HepG2 (cell line): ENCODE data around the gene ATE1. TPM values are rescaled to one million over a fixed set of nuclear protein-coding genes. Genes with fewer than 3 reads are reported as not detected.

Source experiments
- FOXP1 ChIP-seq, 2 experiments: fragments of 450-650 bp in 1 of 2; IDR thresholded peaks; 2 replicates each; pipeline ENCODE4 v1.6.1; 2017 to 2018; ENCODE audit warnings: antibody characterized with exemption in 1 of 2
- HHEX ChIP-seq: IDR thresholded peaks from 2 replicates; pipeline ENCODE4 v1.6.1; 2016; ENCODE audit warnings: control low read depth
- HNRNPL ChIP-seq: fragments of 200-400 bp; formaldehyde crosslinking; IDR thresholded peaks from 2 replicates; pipeline ENCODE4 v1.6.1; 2017; ENCODE audit warnings: mild to moderate bottlenecking, low read depth, low read length
- HNRNPUL1 ChIP-seq: fragments of 200-400 bp; formaldehyde crosslinking; IDR thresholded peaks from 2 replicates; pipeline ENCODE4 v1.6.1; 2017; ENCODE audit warnings: low read depth, mild to moderate bottlenecking, low read length, moderate library complexity
- HOXD1 ChIP-seq: sonication (generic); formaldehyde crosslinking; IDR thresholded peaks from 2 replicates; pipeline ENCODE4 v1.5.0; 2020; ENCODE audit warnings: missing genetic modification reagents
- MEIS1 ChIP-seq: sonication (generic); formaldehyde crosslinking; IDR thresholded peaks from 2 replicates; pipeline ENCODE4 v1.9.0; 2021; ENCODE audit warnings: mild to moderate bottlenecking, missing genetic modification reagents, moderate library complexity, borderline replicate concordance
- NBN ChIP-seq: fragments of 450-650 bp; conservative IDR thresholded peaks from 2 replicates; pipeline ENCODE4 v1.6.1; 2017
- NR2C2 ChIP-seq: sonication (generic); formaldehyde crosslinking; IDR thresholded peaks from 2 replicates; pipeline ENCODE4 v1.4.0; 2020; ENCODE audit warnings: missing genetic modification reagents, mild to moderate bottlenecking, moderate library complexity, borderline replicate concordance
- PAX8 ChIP-seq: sonication (generic); formaldehyde crosslinking; IDR thresholded peaks from 2 replicates; pipeline ENCODE4 v1.8.0; 2022; ENCODE audit warnings: mild to moderate bottlenecking, missing genetic modification reagents, borderline replicate concordance
- SKI ChIP-seq: fragments of 450-650 bp; IDR thresholded peaks from one replicate; pipeline ENCODE4 v1.6.1; 2018; ENCODE audit warnings: mild to moderate bottlenecking; ENCODE audit not compliant: partially characterized antibody
- TCF12 ChIP-seq, 2 experiments: fragments of 450-650 bp in 1 of 2; sonication (generic) in 1 of 2; formaldehyde crosslinking in 1 of 2; IDR thresholded peaks; 2 replicates each; pipeline versions ENCODE4 v1.6.1 to v1.8.0; 2017 to 2022; ENCODE audit warnings: antibody characterized with exemption in 1 of 2, mild to moderate bottlenecking in 1 of 2, missing genetic modification reagents in 1 of 2, moderate library complexity in 1 of 2
- ZBTB38 ChIP-seq: sonication (generic); formaldehyde crosslinking; IDR thresholded peaks from 2 replicates; pipeline ENCODE4 v1.5.1; 2020; ENCODE audit warnings: mild to moderate bottlenecking, missing genetic modification reagents
- ZFP62 ChIP-seq: sonication (generic); formaldehyde crosslinking; IDR thresholded peaks from 2 replicates; pipeline ENCODE4 v1.4.0; 2020; ENCODE audit warnings: missing genetic modification reagents
- ZFP91 ChIP-seq: sonication (generic); formaldehyde crosslinking; IDR thresholded peaks from 2 replicates; pipeline ENCODE4 v1.9.0; 2022; ENCODE audit warnings: missing genetic modification reagents, mild to moderate bottlenecking, borderline replicate concordance
- ZNF12 ChIP-seq: sonication (generic); formaldehyde crosslinking; IDR thresholded peaks from 2 replicates; pipeline ENCODE4 v1.5.0; 2020; ENCODE audit warnings: missing genetic modification reagents
- ZNF329 ChIP-seq: sonication (generic); formaldehyde crosslinking; IDR thresholded peaks from 2 replicates; pipeline ENCODE4 v1.9.0; 2021; ENCODE audit warnings: low read depth, mild to moderate bottlenecking, missing genetic modification reagents
- ZNF337 ChIP-seq: sonication (generic); formaldehyde crosslinking; IDR thresholded peaks from 2 replicates; pipeline ENCODE4 v1.5.1; 2020; ENCODE audit warnings: missing genetic modification reagents, low read depth, mild to moderate bottlenecking, borderline replicate concordance
- ZNF484 ChIP-seq: sonication (generic); formaldehyde crosslinking; IDR thresholded peaks from 2 replicates; pipeline ENCODE4 v1.5.1; 2020; ENCODE audit warnings: mild to moderate bottlenecking, low read depth, missing genetic modification reagents, borderline replicate concordance
- ZNF547 ChIP-seq: sonication (generic); formaldehyde crosslinking; IDR thresholded peaks from 2 replicates; pipeline ENCODE4 v1.5.1; 2020; ENCODE audit warnings: mild to moderate bottlenecking, missing genetic modification reagents
- ZNF615 ChIP-seq: sonication (generic); formaldehyde crosslinking; IDR thresholded peaks from 2 replicates; pipeline ENCODE4 v1.5.0; 2020; ENCODE audit warnings: mild to moderate bottlenecking, missing genetic modification reagents, borderline replicate concordance
- polyA plus RNA-seq, 8 experiments: library from polyadenylated mRNA; depleted of rRNA in 3 of 8; stranded (reverse) in 7 of 8; unstranded in 1 of 8; fragments of >200 nt; fragmentation: Illumina TruSeq in 4 of 8; extraction: Trizol in 4 of 8; gene quantifications; 2 replicates each; pipeline versions ENCODE4 v1.2.1 to v1.2.3, GENCODE V29; 2011 to 2016; ENCODE audit warnings: low read depth in 4 of 8, missing spikeins in 1 of 8, mixed read lengths in 1 of 8; ENCODE audit not compliant: insufficient read depth in 1 of 8
- total RNA-seq, 5 experiments: library from RNA; depleted of rRNA; stranded (reverse); fragments of >200 nt; fragmentation: Illumina TruSeq; extraction: Trizol; gene quantifications; 2 replicates each; pipeline ENCODE4 v1.2.3, GENCODE V29; 2016; ENCODE audit warnings: low read depth in 1 of 5
- TF ChIP-seq, protein P1 (sequence below): IDR thresholded peaks from 2 replicates; pipeline ENCODE4 v1.6.1; 2018; ENCODE audit warnings: missing genetic modification reagents
- TF ChIP-seq, protein P2 (sequence below): sonication (generic); formaldehyde crosslinking; IDR thresholded peaks from 2 replicates; pipeline ENCODE4 v1.5.0; 2020; ENCODE audit warnings: missing genetic modification reagents
- TF ChIP-seq, protein P3 (sequence below): sonication (generic); formaldehyde crosslinking; IDR thresholded peaks from 2 replicates; pipeline ENCODE4 v1.4.0; 2020; ENCODE audit warnings: missing genetic modification reagents, borderline replicate concordance

Gene ATE1
- total and polyA plus RNA-seq, 2 of the 13 experiments (the other 11 are each of a cell fraction or from before 2014, with no cell fraction given) = 17.5 to 42.2 TPM

DNA sequence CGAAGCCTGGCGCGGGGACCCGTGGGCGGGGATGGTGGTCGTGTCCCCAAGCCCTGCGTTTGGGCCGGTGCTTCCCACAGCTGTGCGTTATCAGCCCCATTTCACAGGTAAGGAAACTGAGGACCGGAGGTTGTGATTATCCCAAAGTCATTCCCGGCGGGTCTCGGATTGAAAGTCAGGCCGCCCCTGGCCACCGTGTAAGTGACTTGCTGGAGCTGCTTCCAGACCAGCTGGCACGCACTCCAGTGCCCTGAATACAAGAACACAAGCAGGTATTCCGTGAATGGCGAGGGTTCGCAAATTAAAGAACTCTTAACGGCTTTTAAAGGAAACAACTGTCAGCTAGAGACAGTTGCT is 675 bp upstream of the ATE1 start (continued):
- no peak for TF ChIP-seq ZNF484 (CRISPR knock-in tag)
- TF ChIP-seq ZBTB38 = no peak
- no peak for TF ChIP-seq ZNF337
- no peak for TF ChIP-seq NR2C2 (CRISPR knock-in tag)
- TF ChIP-seq ZFP91 = 0 out of 2 replicates have a peak, but pooled peaks have one; percentile 6
- no peak for TF ChIP-seq ZNF329 (CRISPR knock-in tag)
- TF ChIP-seq, protein P1, sequence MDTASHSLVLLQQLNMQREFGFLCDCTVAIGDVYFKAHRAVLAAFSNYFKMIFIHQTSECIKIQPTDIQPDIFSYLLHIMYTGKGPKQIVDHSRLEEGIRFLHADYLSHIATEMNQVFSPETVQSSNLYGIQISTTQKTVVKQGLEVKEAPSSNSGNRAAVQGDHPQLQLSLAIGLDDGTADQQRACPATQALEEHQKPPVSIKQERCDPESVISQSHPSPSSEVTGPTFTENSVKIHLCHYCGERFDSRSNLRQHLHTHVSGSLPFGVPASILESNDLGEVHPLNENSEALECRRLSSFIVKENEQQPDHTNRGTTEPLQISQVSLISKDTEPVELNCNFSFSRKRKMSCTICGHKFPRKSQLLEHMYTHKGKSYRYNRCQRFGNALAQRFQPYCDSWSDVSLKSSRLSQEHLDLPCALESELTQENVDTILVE (CRISPR knock-in tag) = no peak
- TF ChIP-seq, protein P2, sequence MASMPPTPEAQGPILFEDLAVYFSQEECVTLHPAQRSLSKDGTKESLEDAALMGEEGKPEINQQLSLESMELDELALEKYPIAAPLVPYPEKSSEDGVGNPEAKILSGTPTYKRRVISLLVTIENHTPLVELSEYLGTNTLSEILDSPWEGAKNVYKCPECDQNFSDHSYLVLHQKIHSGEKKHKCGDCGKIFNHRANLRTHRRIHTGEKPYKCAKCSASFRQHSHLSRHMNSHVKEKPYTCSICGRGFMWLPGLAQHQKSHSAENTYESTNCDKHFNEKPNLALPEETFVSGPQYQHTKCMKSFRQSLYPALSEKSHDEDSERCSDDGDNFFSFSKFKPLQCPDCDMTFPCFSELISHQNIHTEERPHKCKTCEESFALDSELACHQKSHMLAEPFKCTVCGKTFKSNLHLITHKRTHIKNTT (CRISPR knock-in tag) = no peak
- TF ChIP-seq HOXD1 (CRISPR knock-in tag) = 0 out of 2 replicates have a peak, but pooled peaks have one; percentile 0
- no peak for TF ChIP-seq ZFP62 (CRISPR knock-in tag)
- TF ChIP-seq ZNF547 (CRISPR knock-in tag) = peak; percentile 42; the same call in 1 of the 2 replicates
- TF ChIP-seq MEIS1 = no peak
- TF ChIP-seq HNRNPL = peak; percentile 18; the same call in 1 of the 2 replicates
- no peak for TF ChIP-seq ZNF615
- TF ChIP-seq HNRNPUL1 = no peak
- TF ChIP-seq NBN = no peak
- no peak for TF ChIP-seq HHEX (CRISPR knock-in tag)
- TF ChIP-seq FOXP1 (IDR thresholded peaks at IDR 0.05) = no peak
- no peak for TF ChIP-seq FOXP1 (CRISPR knock-in tag; IDR thresholded peaks at IDR 0.05)
- TF ChIP-seq, protein P3, sequence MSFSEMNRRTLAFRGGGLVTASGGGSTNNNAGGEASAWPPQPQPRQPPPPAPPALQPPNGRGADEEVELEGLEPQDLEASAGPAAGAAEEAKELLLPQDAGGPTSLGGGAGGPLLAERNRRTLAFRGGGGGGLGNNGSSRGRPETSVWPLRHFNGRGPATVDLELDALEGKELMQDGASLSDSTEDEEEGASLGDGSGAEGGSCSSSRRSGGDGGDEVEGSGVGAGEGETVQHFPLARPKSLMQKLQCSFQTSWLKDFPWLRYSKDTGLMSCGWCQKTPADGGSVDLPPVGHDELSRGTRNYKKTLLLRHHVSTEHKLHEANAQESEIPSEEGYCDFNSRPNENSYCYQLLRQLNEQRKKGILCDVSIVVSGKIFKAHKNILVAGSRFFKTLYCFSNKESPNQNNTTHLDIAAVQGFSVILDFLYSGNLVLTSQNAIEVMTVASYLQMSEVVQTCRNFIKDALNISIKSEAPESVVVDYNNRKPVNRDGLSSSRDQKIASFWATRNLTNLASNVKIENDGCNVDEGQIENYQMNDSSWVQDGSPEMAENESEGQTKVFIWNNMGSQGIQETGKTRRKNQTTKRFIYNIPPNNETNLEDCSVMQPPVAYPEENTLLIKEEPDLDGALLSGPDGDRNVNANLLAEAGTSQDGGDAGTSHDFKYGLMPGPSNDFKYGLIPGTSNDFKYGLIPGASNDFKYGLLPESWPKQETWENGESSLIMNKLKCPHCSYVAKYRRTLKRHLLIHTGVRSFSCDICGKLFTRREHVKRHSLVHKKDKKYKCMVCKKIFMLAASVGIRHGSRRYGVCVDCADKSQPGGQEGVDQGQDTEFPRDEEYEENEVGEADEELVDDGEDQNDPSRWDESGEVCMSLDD (CRISPR knock-in tag) = no peak
- TF ChIP-seq TCF12 (IDR thresholded peaks at IDR 0.05) = no peak
- no peak for TF ChIP-seq TCF12 (CRISPR knock-in tag; IDR thresholded peaks at IDR 0.05)
- TF ChIP-seq SKI = no peak
- TF ChIP-seq ZNF12 (CRISPR knock-in tag) = no peak
- TF ChIP-seq PAX8 (CRISPR knock-in tag) = no peak
